HepG2 (cell line): Measurements from ENCODE around the gene TOB1. TPM values are rescaled to one million over a fixed set of nuclear protein-coding genes. Genes with fewer than 3 reads are reported as not detected.
A peak's percentile ranks its signal among the peaks of the same experiment; 100 is the strongest.

ENCODE experiments used
- ATF7 ChIP-seq, 2 experiments: fragments of 450-650 bp in 1 of 2; sonication (generic) in 1 of 2; formaldehyde crosslinking in 1 of 2; IDR thresholded peaks; 2 replicates each; pipeline versions ENCODE4 v1.4.0 to v1.6.1; 2016 to 2020; ENCODE audit warnings: antibody characterized with exemption in 1 of 2, mild to moderate bottlenecking in 1 of 2, missing genetic modification reagents in 1 of 2
- FOSL2 ChIP-seq: sonication (generic); formaldehyde crosslinking; IDR thresholded peaks from 2 replicates; pipeline ENCODE4 v1.4.0; 2020; ENCODE audit warnings: missing genetic modification reagents
- KLF11 ChIP-seq: IDR thresholded peaks from 2 replicates; pipeline ENCODE4 v1.6.1; 2016; ENCODE audit warnings: missing compliant biosample characterization
- NONO ChIP-seq, 2 experiments: fragments of 450-650 bp in 1 of 2; sonication (generic) in 1 of 2; formaldehyde crosslinking in 1 of 2; IDR thresholded peaks in 1 of 2; conservative IDR thresholded peaks in 1 of 2; 2 replicates each; pipeline versions ENCODE4 v1.6.1 to v1.8.0; 2017 to 2022; ENCODE audit warnings: mild to moderate bottlenecking in 1 of 2, missing genetic modification reagents in 1 of 2, moderate library complexity in 1 of 2
- RFX3 ChIP-seq: IDR thresholded peaks from 2 replicates; pipeline ENCODE4 v1.6.1; 2016; ENCODE audit warnings: missing biosample characterization, missing genetic modification reagents
- SMAD3 ChIP-seq: sonication (generic); formaldehyde crosslinking; IDR thresholded peaks from 2 replicates; pipeline ENCODE4 v1.4.0; 2020; ENCODE audit warnings: missing genetic modification reagents
- TBX3 ChIP-seq: fragments of 450-650 bp; IDR thresholded peaks from 2 replicates; pipeline ENCODE4 v1.6.1; 2017; ENCODE audit warnings: antibody characterized with exemption, mild to moderate bottlenecking, inconsistent platforms, borderline replicate concordance
- YY1 ChIP-seq: IDR thresholded peaks from 2 replicates; pipeline ENCODE4 v1.6.1; 2011; ENCODE audit warnings: low read length, low read depth, moderate library complexity, mild to moderate bottlenecking; ENCODE audit not compliant: insufficient read depth, insufficient replicate concordance
- ZIK1 ChIP-seq: sonication (generic); formaldehyde crosslinking; IDR thresholded peaks from 2 replicates; pipeline ENCODE4 v1.5.0; 2020; ENCODE audit warnings: mild to moderate bottlenecking, low read depth, missing genetic modification reagents, borderline replicate concordance
- ZNF24 ChIP-seq: fragments of 450-650 bp; IDR thresholded peaks from 2 replicates; pipeline ENCODE4 v1.6.1; 2017; ENCODE audit warnings: antibody characterized with exemption, mild to moderate bottlenecking
- ZNF878 ChIP-seq: sonication (generic); formaldehyde crosslinking; IDR thresholded peaks from 2 replicates; pipeline ENCODE4 v1.8.1; 2023; ENCODE audit warnings: mild to moderate bottlenecking, missing genetic modification reagents, moderate library complexity
- ZSCAN20 ChIP-seq: sonication (generic); formaldehyde crosslinking; IDR thresholded peaks from 2 replicates; pipeline ENCODE4 v1.4.0; 2020; ENCODE audit warnings: missing genetic modification reagents, mild to moderate bottlenecking, borderline replicate concordance
- polyA plus RNA-seq, 8 experiments: library from polyadenylated mRNA; depleted of rRNA in 3 of 8; stranded (reverse) in 7 of 8; unstranded in 1 of 8; fragments of >200 nt; fragmentation: Illumina TruSeq in 4 of 8; extraction: Trizol in 4 of 8; gene quantifications; 2 replicates each; pipeline versions ENCODE4 v1.2.1 to v1.2.3, GENCODE V29; 2011 to 2016; ENCODE audit warnings: low read depth in 4 of 8, missing spikeins in 1 of 8, mixed read lengths in 1 of 8; ENCODE audit not compliant: insufficient read depth in 1 of 8
- total RNA-seq, 5 experiments: library from RNA; depleted of rRNA; stranded (reverse); fragments of >200 nt; fragmentation: Illumina TruSeq; extraction: Trizol; gene quantifications; 2 replicates each; pipeline ENCODE4 v1.2.3, GENCODE V29; 2016; ENCODE audit warnings: low read depth in 1 of 5
- TF ChIP-seq, protein P1 (sequence below), 2 experiments: sonication (generic) in 1 of 2; formaldehyde crosslinking in 1 of 2; IDR thresholded peaks; 2 replicates each; pipeline versions ENCODE4 v1.4.0 to v1.6.1; 2018 to 2020; ENCODE audit warnings: missing genetic modification reagents in 2 of 2, borderline replicate concordance in 1 of 2, low read depth in 1 of 2, mild to moderate bottlenecking in 1 of 2, missing biosample characterization in 1 of 2
- TF ChIP-seq, protein P2 (sequence below): sonication (generic); formaldehyde crosslinking; conservative IDR thresholded peaks from 2 replicates; pipeline ENCODE4 v1.8.0; 2022; ENCODE audit warnings: missing genetic modification reagents
- TF ChIP-seq, protein P3 (sequence below): sonication (generic); formaldehyde crosslinking; IDR thresholded peaks from 2 replicates; pipeline ENCODE4 v1.4.0; 2020; ENCODE audit warnings: mild to moderate bottlenecking, missing genetic modification reagents
- TF ChIP-seq, protein P4 (sequence below): sonication (generic); formaldehyde crosslinking; IDR thresholded peaks from 2 replicates; pipeline ENCODE4 v1.5.0; 2020; ENCODE audit warnings: missing genetic modification reagents
- TF ChIP-seq, protein P5 (sequence below): sonication (generic); formaldehyde crosslinking; IDR thresholded peaks from 2 replicates; pipeline ENCODE4 v1.4.0; 2020; ENCODE audit warnings: low read depth, mild to moderate bottlenecking, missing genetic modification reagents

TOB1 gene
- total and polyA plus RNA-seq, 2 of the 13 experiments (the other 11 are each of a cell fraction or from before 2014, with no cell fraction given), result 21.9 to 57.7 TPM

- TF ChIP-seq, protein P1, sequence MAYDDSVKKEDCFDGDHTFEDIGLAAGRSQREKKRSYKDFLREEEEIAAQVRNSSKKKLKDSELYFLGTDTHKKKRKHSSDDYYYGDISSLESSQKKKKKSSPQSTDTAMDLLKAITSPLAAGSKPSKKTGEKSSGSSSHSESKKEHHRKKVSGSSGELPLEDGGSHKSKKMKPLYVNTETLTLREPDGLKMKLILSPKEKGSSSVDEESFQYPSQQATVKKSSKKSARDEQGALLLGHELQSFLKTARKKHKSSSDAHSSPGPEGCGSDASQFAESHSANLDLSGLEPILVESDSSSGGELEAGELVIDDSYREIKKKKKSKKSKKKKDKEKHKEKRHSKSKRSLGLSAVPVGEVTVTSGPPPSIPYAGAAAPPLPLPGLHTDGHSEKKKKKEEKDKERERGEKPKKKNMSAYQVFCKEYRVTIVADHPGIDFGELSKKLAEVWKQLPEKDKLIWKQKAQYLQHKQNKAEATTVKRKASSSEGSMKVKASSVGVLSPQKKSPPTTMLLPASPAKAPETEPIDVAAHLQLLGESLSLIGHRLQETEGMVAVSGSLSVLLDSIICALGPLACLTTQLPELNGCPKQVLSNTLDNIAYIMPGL (CRISPR knock-in tag; IDR thresholded peaks at IDR 0.05; ENCODE audit: borderline replicate concordance in 1 of 2, low read depth in 1 of 2), result peak; percentile 29 to 51; a peak in 2 of 4 replicates
- TF ChIP-seq NONO (IDR thresholded peaks at IDR 0.05), result no peak
- 0 out of 2 replicates have a peak, but pooled peaks have one; percentile 27 for TF ChIP-seq NONO (CRISPR knock-in tag; conservative IDR thresholded peaks at IDR 0.05)
- peak; percentile 85 for TF ChIP-seq SMAD3
- 0 out of 2 replicates have a peak, but pooled peaks have one; percentile 28 for TF ChIP-seq RFX3 (CRISPR knock-in tag)
- TF ChIP-seq ZIK1 (CRISPR knock-in tag), result no peak
- TF ChIP-seq, protein P2, sequence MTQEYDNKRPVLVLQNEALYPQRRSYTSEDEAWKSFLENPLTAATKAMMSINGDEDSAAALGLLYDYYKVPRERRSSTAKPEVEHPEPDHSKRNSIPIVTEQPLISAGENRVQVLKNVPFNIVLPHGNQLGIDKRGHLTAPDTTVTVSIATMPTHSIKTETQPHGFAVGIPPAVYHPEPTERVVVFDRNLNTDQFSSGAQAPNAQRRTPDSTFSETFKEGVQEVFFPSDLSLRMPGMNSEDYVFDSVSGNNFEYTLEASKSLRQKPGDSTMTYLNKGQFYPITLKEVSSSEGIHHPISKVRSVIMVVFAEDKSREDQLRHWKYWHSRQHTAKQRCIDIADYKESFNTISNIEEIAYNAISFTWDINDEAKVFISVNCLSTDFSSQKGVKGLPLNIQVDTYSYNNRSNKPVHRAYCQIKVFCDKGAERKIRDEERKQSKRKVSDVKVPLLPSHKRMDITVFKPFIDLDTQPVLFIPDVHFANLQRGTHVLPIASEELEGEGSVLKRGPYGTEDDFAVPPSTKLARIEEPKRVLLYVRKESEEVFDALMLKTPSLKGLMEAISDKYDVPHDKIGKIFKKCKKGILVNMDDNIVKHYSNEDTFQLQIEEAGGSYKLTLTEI (CRISPR knock-in tag), result no peak
- peak; percentile 25 for TF ChIP-seq YY1
- TF ChIP-seq TBX3, result peak; percentile 84
- TF ChIP-seq, protein P3, sequence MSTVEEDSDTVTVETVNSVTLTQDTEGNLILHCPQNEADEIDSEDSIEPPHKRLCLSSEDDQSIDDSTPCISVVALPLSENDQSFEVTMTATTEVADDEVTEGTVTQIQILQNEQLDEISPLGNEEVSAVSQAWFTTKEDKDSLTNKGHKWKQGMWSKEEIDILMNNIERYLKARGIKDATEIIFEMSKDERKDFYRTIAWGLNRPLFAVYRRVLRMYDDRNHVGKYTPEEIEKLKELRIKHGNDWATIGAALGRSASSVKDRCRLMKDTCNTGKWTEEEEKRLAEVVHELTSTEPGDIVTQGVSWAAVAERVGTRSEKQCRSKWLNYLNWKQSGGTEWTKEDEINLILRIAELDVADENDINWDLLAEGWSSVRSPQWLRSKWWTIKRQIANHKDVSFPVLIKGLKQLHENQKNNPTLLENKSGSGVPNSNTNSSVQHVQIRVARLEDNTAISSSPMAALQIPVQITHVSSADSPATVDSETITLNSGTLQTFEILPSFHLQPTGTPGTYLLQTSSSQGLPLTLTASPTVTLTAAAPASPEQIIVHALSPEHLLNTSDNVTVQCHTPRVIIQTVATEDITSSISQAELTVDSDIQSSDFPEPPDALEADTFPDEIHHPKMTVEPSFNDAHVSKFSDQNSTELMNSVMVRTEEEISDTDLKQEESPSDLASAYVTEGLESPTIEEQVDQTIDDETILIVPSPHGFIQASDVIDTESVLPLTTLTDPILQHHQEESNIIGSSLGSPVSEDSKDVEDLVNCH (CRISPR knock-in tag), result no peak
- peak; percentile 41 for TF ChIP-seq ATF7 (IDR thresholded peaks at IDR 0.05)
- TF ChIP-seq ATF7 (CRISPR knock-in tag; IDR thresholded peaks at IDR 0.05), result peak; percentile 17; the same call in 1 of the 2 replicates
- TF ChIP-seq ZNF878 (CRISPR knock-in tag), result no peak; the same call in 1 of the 2 replicates
- TF ChIP-seq ZNF24, result no peak
- TF ChIP-seq, protein P4, sequence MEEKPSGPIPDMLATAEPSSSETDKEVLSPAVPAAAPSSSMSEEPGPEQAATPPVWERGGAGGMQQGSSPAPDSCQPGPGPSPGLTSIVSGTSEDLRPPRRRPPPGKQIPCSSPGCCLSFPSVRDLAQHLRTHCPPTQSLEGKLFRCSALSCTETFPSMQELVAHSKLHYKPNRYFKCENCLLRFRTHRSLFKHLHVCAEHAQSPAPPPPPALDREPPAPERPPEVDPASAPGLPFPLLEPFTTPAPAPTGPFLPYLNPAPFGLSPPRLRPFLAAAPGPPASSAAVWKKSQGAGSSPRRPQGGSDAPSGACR (CRISPR knock-in tag), result peak; percentile 62; the same call in 1 of the 2 replicates
- TF ChIP-seq ZSCAN20 (CRISPR knock-in tag), result peak; percentile 42; the same call in 1 of the 2 replicates
- TF ChIP-seq KLF11 (CRISPR knock-in tag), result peak; percentile 75; the same call in 1 of the 2 replicates
- TF ChIP-seq FOSL2, result peak; percentile 98
- TF ChIP-seq, protein P5, sequence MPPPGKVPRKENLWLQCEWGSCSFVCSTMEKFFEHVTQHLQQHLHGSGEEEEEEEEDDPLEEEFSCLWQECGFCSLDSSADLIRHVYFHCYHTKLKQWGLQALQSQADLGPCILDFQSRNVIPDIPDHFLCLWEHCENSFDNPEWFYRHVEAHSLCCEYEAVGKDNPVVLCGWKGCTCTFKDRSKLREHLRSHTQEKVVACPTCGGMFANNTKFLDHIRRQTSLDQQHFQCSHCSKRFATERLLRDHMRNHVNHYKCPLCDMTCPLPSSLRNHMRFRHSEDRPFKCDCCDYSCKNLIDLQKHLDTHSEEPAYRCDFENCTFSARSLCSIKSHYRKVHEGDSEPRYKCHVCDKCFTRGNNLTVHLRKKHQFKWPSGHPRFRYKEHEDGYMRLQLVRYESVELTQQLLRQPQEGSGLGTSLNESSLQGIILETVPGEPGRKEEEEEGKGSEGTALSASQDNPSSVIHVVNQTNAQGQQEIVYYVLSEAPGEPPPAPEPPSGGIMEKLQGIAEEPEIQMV (CRISPR knock-in tag), result no peak
Measured at GRCh38 chr17:50890675-50891516, 24.7 kb upstream of the TOB1 start (continued).
